Measurements from ENCODE around the gene MPP4. TPM values are rescaled to one million over a fixed set of nuclear protein-coding genes. Genes with fewer than 3 reads are reported as not detected.

Gene MPP4
- total RNA-seq, 1 experiment from 2014 or later, result 0.16 TPM

DNA sequence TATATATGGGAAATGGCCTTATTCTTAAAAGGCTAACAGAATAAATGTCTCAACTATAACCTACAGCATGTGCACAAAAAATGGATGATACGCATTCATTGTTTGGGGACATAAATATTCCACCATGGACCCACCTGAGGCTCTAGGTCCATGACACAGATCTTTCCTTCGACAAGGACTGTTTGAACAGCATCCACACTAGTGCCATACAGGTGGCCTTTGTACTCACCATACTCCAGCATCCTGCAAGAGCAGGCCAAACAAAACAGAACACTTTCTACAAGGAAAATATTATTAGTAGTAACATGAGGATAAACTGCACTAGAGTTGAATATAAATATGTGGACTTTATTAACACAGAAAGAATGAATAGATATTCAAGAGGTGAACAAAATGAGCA, 49.0 kb downstream of the MPP4 start:
- Mint-ChIP-seq H3K27me3 (ENCODE audit: insufficient read depth, unreplicated experiment) (peaks cover 13% of the 10 kb centered on the region), H3K4me1 (ENCODE audit: low read depth, unreplicated experiment) (peaks cover under 1% of the 10 kb centered on the region), H3K9me3 (ENCODE audit: unreplicated experiment) (no peaks in the 10 kb centered on the region), H3K36me3 (ENCODE audit: insufficient read depth, unreplicated experiment) (no peaks in the 10 kb centered on the region), H3K4me3 (ENCODE audit: unreplicated experiment) (no peak overlapping the region), H3K27ac (ENCODE audit: unreplicated experiment) (no peak overlapping the region)
- H3K9me3 ChIP-seq, result no peaks in the 10 kb centered on the region
- CTCF ChIA-PET, result no interaction called here
- no peaks in the 10 kb centered on the region for H3K36me3 ChIP-seq (ENCODE audit: control insufficient read depth, insufficient read depth, low read length)
- no peak overlapping the region for H3K4me3 ChIP-seq (ENCODE audit: low read depth, low read length)
- no peak for DNase-seq
- intact Hi-C loops (cut with micrococcal nuclease; ENCODE audit: unreplicated experiment), result loop anchor here (10.0 kb wide), 2 partner anchors 235 to 415 kb away; no protein-coding TSS in a partner anchor
- BruUV-seq (replicated peaks), result no TSS peak
- TF ChIP-seq, protein P1, sequence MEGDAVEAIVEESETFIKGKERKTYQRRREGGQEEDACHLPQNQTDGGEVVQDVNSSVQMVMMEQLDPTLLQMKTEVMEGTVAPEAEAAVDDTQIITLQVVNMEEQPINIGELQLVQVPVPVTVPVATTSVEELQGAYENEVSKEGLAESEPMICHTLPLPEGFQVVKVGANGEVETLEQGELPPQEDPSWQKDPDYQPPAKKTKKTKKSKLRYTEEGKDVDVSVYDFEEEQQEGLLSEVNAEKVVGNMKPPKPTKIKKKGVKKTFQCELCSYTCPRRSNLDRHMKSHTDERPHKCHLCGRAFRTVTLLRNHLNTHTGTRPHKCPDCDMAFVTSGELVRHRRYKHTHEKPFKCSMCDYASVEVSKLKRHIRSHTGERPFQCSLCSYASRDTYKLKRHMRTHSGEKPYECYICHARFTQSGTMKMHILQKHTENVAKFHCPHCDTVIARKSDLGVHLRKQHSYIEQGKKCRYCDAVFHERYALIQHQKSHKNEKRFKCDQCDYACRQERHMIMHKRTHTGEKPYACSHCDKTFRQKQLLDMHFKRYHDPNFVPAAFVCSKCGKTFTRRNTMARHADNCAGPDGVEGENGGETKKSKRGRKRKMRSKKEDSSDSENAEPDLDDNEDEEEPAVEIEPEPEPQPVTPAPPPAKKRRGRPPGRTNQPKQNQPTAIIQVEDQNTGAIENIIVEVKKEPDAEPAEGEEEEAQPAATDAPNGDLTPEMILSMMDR (IDR thresholded peaks at IDR 0.05; ENCODE audit: insufficient read depth in 1 of 2, low read depth in 1 of 2, low read length in 1 of 2, severe bottlenecking in 1 of 2, unreplicated experiment in 1 of 2), result no peak
- no peaks in the 10 kb centered on the region for H3K4me1 ChIP-seq
- no peaks in the 10 kb centered on the region for H3K27me3 ChIP-seq (replicated peaks; ENCODE audit: control insufficient read depth, insufficient read depth, low read length)
- POLR2A ChIA-PET, result no interaction called here

DNA sequence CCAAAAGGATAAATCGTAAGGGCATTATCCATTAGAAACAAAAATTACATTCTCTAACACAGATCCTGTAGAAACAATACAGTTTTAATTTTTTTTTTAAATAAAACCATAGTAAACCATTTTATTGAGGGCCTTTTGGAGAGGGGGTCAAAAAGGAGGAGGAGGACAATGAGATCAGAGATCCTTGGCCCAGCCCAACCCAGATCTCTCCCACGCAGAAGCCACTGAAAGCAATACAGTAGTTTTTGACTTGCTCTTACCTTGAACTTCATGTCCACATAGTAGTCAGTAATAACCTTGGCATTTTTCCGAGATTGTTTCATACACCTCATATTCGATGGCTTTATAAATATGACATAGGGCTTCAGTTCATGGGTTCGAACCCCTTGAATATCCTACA, 51.0 kb downstream of the MPP4 start:
- no peak for DNase-seq
- no TSS peak for BruUV-seq (replicated peaks)
- H3K27me3 ChIP-seq (replicated peaks; ENCODE audit: control insufficient read depth, insufficient read depth, low read length), result no peaks in the 10 kb centered on the region
- intact Hi-C loops (cut with micrococcal nuclease; ENCODE audit: unreplicated experiment), result loop anchor here (10.0 kb wide), 2 partner anchors 233 to 413 kb away; no protein-coding TSS in a partner anchor
- H3K36me3 Mint-ChIP-seq (ENCODE audit: insufficient read depth, unreplicated experiment), result peaks cover 4% of the 10 kb centered on the region
- ChIA-PET POLR2A (no interaction called here), CTCF (no interaction called here)
- no peaks in the 10 kb centered on the region for H3K36me3 ChIP-seq (ENCODE audit: control insufficient read depth, insufficient read depth, low read length)
- H3K4me1 Mint-ChIP-seq (ENCODE audit: low read depth, unreplicated experiment), result peaks cover 11% of the 10 kb centered on the region
- H3K4me1 ChIP-seq, result no peaks in the 10 kb centered on the region
- H3K9me3 Mint-ChIP-seq (ENCODE audit: unreplicated experiment), result no peaks in the 10 kb centered on the region
- no peak overlapping the region for H3K4me3 ChIP-seq (ENCODE audit: low read depth, low read length)
- TF ChIP-seq, protein P1 (IDR thresholded peaks at IDR 0.05; ENCODE audit: insufficient read depth in 1 of 2, low read depth in 1 of 2, low read length in 1 of 2, severe bottlenecking in 1 of 2, unreplicated experiment in 1 of 2), result no peak
- H3K4me3 Mint-ChIP-seq (ENCODE audit: unreplicated experiment), result no peak overlapping the region
- H3K27me3 Mint-ChIP-seq (ENCODE audit: insufficient read depth, unreplicated experiment), result peaks cover 4% of the 10 kb centered on the region
- H3K27ac Mint-ChIP-seq (ENCODE audit: unreplicated experiment), result no peak overlapping the region
- no peaks in the 10 kb centered on the region for H3K9me3 ChIP-seq

DNA sequence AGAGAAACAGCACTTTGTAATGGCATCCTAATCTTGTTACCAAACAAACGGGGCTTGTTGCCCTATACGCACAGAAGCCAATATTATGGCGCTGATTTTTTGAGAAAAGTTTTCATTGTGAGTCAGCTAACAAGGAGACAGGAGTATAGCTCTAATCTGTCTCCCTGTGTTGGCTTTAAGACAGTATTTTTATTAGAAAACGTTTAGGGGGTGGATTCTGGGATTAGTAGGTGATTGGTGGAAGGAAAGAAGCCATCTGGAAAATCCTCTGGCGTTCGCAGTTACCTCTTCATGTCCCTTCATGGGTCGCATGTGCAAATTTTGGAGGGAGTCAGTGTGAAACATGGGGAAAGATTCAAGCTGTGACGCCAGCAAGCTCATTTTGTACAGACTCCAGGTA, 54.4 kb downstream of the MPP4 start:
- peak overlapping the region; percentile 97 for H3K27ac Mint-ChIP-seq (ENCODE audit: unreplicated experiment)
- H3K27me3 Mint-ChIP-seq (ENCODE audit: insufficient read depth, unreplicated experiment), result no peaks in the 10 kb centered on the region
- TF ChIP-seq, protein P1 (IDR thresholded peaks at IDR 0.05; ENCODE audit: insufficient read depth in 1 of 2, low read depth in 1 of 2, low read length in 1 of 2, severe bottlenecking in 1 of 2, unreplicated experiment in 1 of 2), result no peak
- BruUV-seq (replicated peaks), result no TSS peak
- Histone ChIP-seq H3K9me3 (no peaks in the 10 kb centered on the region), H3K4me3 (ENCODE audit: low read depth, low read length) (no peak overlapping the region; the same call in 1 of the 2 replicates), H3K36me3 (ENCODE audit: control insufficient read depth, insufficient read depth, low read length) (no peaks in the 10 kb centered on the region), H3K4me1 (no peaks in the 10 kb centered on the region), H3K27me3 (replicated peaks; ENCODE audit: control insufficient read depth, insufficient read depth, low read length) (no peaks in the 10 kb centered on the region)
- CTCF ChIA-PET, result no interaction called here
- peak overlapping the region; percentile 92 for H3K4me3 Mint-ChIP-seq (ENCODE audit: unreplicated experiment)
- peaks cover 18% of the 10 kb centered on the region for H3K4me1 Mint-ChIP-seq (ENCODE audit: low read depth, unreplicated experiment)
- intact Hi-C loops (cut with micrococcal nuclease; ENCODE audit: unreplicated experiment), result loop anchor here (10.0 kb wide), 2 partner anchors 229 to 409 kb away; no protein-coding TSS in a partner anchor
- POLR2A ChIA-PET, result no interaction called here
- no peaks in the 10 kb centered on the region for H3K9me3 Mint-ChIP-seq (ENCODE audit: unreplicated experiment)
- no peak for DNase-seq
- peaks cover 8% of the 10 kb centered on the region for H3K36me3 Mint-ChIP-seq (ENCODE audit: insufficient read depth, unreplicated experiment)

Measured in Caco-2 (cell line).